GM13976 (cell line): ENCODE data around the gene GNA14.
"Not testable (repeated sequence)": the region's sequence is repeated elsewhere in the genome, so short reads cannot be mapped to it uniquely, and the experiment has no call there.

Source experiments
- DNase-seq: peaks from one replicate; pipeline ENCODE4 v3.0.0; 2012; ENCODE audit warnings: low spot score
- CTCF ChIP-seq: IDR thresholded peaks from 2 replicates; pipeline ENCODE4 v1.5.1; 2012; ENCODE audit warnings: borderline replicate concordance, mild to moderate bottlenecking; ENCODE audit not compliant: insufficient read depth; ENCODE audit errors: extremely low read depth, missing control alignments, control extremely low read depth
- in situ Hi-C: fragments of 300-500 bp; cut with MboI; formaldehyde crosslinking; loops from one replicate; pipeline ENCODE4 v1.12.0; 2022; ENCODE audit warnings: low sequenced_read_pairs, mixed read lengths, inconsistent platforms; ENCODE audit not compliant: unreplicated experiment

GNA14 gene

GRCh38 chr9:77450085-77450475 lies 198.0 kb downstream of the GNA14 start:
- in situ Hi-C loops, result loop anchor here (25.0 kb wide), 1 partner anchor 287 kb away; no protein-coding TSS in a partner anchor
- DNase-seq, result no peak
- TF ChIP-seq CTCF, result no peak

- DNase-seq, result no peak
- no peak for TF ChIP-seq CTCF
- in situ Hi-C loops, result loop anchor here (25.0 kb wide), 1 partner anchor 288 kb away; no protein-coding TSS in a partner anchor
These were observed 198.7 kb downstream of the GNA14 start for GRCh38 chr9:77449240-77450084.

- no peak for TF ChIP-seq CTCF
- no peak for DNase-seq
- in situ Hi-C loops, result no loop called here
These were observed 200.5 kb downstream of the GNA14 start for GRCh38 chr9:77447646-77448045.

- DNase-seq, result no peak
- in situ Hi-C loops, result no loop called here
- no peak for TF ChIP-seq CTCF
These were observed 205.7 kb downstream of the GNA14 start for GRCh38 chr9:77442436-77442835.

- in situ Hi-C loops, DNase-seq: not testable (repeated sequence)
These were observed 207.0 kb downstream of the GNA14 start for GRCh38 chr9:77441124-77441523.

GRCh38 chr9:77440057-77440456 lies 208.1 kb downstream of the GNA14 start:
- in situ Hi-C loops, result no loop called here
- no peak for TF ChIP-seq CTCF
- DNase-seq, result no peak

- no peak for TF ChIP-seq CTCF
- in situ Hi-C loops, result no loop called here
- no peak for DNase-seq
These were observed 209.5 kb downstream of the GNA14 start for GRCh38 chr9:77438653-77439052.
